Breast epithelium (tissue), 4 donors: ENCODE data around the gene LURAP1L. TPM values are rescaled to one million over a fixed set of nuclear protein-coding genes. Genes with fewer than 3 reads are reported as not detected.

ENCODE experiments used
- DNase-seq, 2 donors: peaks; one replicate each; pipeline ENCODE4 v3.0.0-alpha.2; 2019; ENCODE audit warnings: low spot score in 2 of 2
- H3K27ac ChIP-seq, 2 donors: fragments of 200-600 bp; sonication (generic) in 1 of 2; one replicate each; pipeline ENCODE4 v1.5.1; 2016 to 2019; ENCODE audit warnings: mild to moderate bottlenecking in 1 of 2
- H3K27me3 ChIP-seq, 2 donors: fragments of 200-600 bp; sonication (generic) in 1 of 2; one replicate each; pipeline versions ENCODE4 v1.5.1 to v1.6.0; 2017 to 2019; ENCODE audit warnings: control low read depth in 1 of 2, mild to moderate bottlenecking in 1 of 2
- H3K36me3 ChIP-seq: fragments of 200-600 bp; one replicate; pipeline ENCODE4 v1.5.1; 2019
- H3K4me1 ChIP-seq, 2 donors: fragments of 200-600 bp; sonication (generic); one replicate each; pipeline ENCODE4 v1.5.1; 2016 to 2019; ENCODE audit warnings: control low read depth in 1 of 2
- H3K4me3 ChIP-seq, 3 donors: fragments of 200-600 bp; sonication (generic); 1 replicate in 2 of 3; 2 replicates in 1 of 3; pipeline ENCODE4 v1.5.1; 2016 to 2019; ENCODE audit warnings: mild to moderate bottlenecking in 3 of 3, moderate library complexity in 2 of 3
- H3K9me3 ChIP-seq, 2 donors: fragments of 200-600 bp; sonication (generic) in 1 of 2; one replicate each; pipeline ENCODE4 v1.5.1; 2016 to 2019; ENCODE audit warnings: control low read depth in 1 of 2
- POLR2A ChIP-seq: fragments of 450-650 bp; IDR thresholded peaks from one replicate; pipeline ENCODE4 v1.6.1; 2016; ENCODE audit warnings: antibody characterized with exemption, mild to moderate bottlenecking, moderate library complexity
- POLR2AphosphoS5 ChIP-seq, 3 donors: sonication (generic); formaldehyde crosslinking; IDR thresholded peaks; one replicate each; pipeline ENCODE4 v1.6.1; 2017; ENCODE audit warnings: antibody characterized with exemption in 3 of 3
- intact Hi-C: fragments of 100-400 bp; cut with DNase I; formaldehyde crosslinking; loops from one replicate; pipeline ENCODE4 v1.15.1; 2023; ENCODE audit warnings: low total_unique reads
- total RNA-seq, 3 donors: library from RNA; depleted of rRNA; stranded (reverse); fragments of >200 nt; gene quantifications; one replicate each; pipeline ENCODE4 v1.1.0, GENCODE V29; 2016
- TF ChIP-seq, protein P1 (sequence below), 3 donors: fragments of 450-650 bp; IDR thresholded peaks; one replicate each; pipeline ENCODE4 v1.5.1; 2016 to 2017; ENCODE audit warnings: antibody characterized with exemption in 3 of 3, mild to moderate bottlenecking in 3 of 3, moderate library complexity in 3 of 3

Gene LURAP1L
- total RNA-seq, 3 donors from 2014 or later = 12.3 to 25.2 (median 24.1) TPM

DNA sequence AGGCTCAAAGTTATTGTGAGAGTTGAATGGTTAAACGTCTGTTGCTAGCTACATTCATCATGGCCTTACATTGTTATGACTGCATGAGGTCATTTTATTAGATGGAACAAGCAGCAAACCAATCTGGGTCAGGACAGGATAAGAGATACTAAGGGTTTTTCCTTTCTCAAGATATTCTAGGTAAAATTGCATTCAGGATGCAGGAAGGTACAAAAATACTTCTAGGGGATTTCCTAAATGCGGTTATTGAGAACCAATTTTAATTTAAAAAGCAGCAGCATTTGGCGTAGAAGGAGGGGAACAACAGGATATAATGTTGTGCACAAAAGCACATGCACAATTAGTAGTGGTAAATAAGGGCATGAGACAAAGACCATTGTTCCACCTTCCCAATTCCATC is 39.2 kb upstream of the LURAP1L start:
- no peak overlapping the region for H3K4me3 ChIP-seq
- TF ChIP-seq, protein P1, sequence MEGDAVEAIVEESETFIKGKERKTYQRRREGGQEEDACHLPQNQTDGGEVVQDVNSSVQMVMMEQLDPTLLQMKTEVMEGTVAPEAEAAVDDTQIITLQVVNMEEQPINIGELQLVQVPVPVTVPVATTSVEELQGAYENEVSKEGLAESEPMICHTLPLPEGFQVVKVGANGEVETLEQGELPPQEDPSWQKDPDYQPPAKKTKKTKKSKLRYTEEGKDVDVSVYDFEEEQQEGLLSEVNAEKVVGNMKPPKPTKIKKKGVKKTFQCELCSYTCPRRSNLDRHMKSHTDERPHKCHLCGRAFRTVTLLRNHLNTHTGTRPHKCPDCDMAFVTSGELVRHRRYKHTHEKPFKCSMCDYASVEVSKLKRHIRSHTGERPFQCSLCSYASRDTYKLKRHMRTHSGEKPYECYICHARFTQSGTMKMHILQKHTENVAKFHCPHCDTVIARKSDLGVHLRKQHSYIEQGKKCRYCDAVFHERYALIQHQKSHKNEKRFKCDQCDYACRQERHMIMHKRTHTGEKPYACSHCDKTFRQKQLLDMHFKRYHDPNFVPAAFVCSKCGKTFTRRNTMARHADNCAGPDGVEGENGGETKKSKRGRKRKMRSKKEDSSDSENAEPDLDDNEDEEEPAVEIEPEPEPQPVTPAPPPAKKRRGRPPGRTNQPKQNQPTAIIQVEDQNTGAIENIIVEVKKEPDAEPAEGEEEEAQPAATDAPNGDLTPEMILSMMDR (IDR thresholded peaks at IDR 0.05) = no peak
- TF ChIP-seq POLR2AphosphoS5 (IDR thresholded peaks at IDR 0.05) = no peak
- TF ChIP-seq POLR2A = no peak
- intact Hi-C loops = no loop called here
- no peaks in the 10 kb centered on the region for H3K36me3 ChIP-seq
- H3K9me3 ChIP-seq = peaks cover 3 to 7% of the 10 kb centered on the region in 2 donors
- H3K27ac ChIP-seq = no peak overlapping the region
- no peaks in the 10 kb centered on the region for H3K27me3 ChIP-seq
- H3K4me1 ChIP-seq = no peaks in the 10 kb centered on the region
- no peak for DNase-seq

DNA sequence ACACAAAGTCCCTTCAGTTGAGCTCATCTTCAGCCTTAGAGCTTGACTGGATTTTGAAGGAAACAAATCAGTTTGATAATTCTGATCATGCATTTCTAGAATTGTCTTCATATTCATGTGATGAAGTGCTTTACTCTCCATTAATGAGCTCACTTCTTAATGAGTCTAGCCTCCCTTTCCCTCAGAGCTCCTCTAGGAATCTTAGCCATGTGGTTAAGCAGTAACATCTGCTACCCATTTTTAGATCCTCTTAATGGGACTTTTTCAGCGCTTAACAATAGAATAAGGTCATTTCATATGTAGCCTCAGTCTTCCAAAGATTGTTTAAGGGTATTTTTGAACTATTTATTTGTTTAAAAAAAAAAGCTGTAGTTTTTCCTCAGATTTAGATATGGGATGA is 36.9 kb upstream of the LURAP1L start:
- intact Hi-C loops = no loop called here
- no peaks in the 10 kb centered on the region for H3K27me3 ChIP-seq
- H3K4me3 ChIP-seq = no peak overlapping the region
- no peaks in the 10 kb centered on the region for H3K4me1 ChIP-seq
- H3K36me3 ChIP-seq = no peaks in the 10 kb centered on the region
- no peak overlapping the region for H3K27ac ChIP-seq
- TF ChIP-seq POLR2A = no peak
- no peak for TF ChIP-seq POLR2AphosphoS5 (IDR thresholded peaks at IDR 0.05)
- TF ChIP-seq, protein P1 (IDR thresholded peaks at IDR 0.05) = no peak
- no peak for DNase-seq
- peaks cover 3 to 7% of the 10 kb centered on the region in 2 donors for H3K9me3 ChIP-seq

DNA sequence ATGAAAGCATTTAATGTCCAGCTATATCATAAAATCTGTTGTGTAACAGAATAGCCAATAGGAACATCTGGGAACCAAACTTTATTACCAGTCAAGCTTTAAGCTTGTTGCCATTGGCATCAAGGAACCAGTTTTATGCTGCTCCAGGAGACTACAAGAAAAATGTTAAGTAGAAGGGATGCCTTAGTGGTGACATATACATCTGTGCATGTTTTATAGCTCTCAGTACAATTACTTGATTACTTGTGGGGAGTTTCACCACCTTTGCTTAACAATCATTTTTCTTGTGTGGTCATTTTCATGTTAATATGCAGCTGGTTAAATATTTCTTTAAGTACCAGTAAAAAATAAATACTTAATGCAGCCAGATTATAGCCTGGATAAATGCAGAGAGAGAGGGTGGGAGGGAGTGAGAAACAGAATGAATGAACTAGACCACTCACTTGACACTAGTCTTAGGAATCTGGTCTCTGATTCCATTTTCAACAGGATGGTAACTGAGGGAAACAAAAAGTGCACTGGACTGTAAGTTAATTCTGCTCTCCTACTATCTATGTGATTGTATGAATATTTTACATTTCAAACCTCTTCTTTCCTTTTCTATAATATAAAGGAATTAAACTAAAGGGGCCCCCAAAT is 35.7 kb upstream of the LURAP1L start:
- H3K36me3 ChIP-seq = no peaks in the 10 kb centered on the region
- intact Hi-C loops = no loop called here
- TF ChIP-seq, protein P1 (IDR thresholded peaks at IDR 0.05) = no peak
- H3K27me3 ChIP-seq = no peaks in the 10 kb centered on the region
- H3K9me3 ChIP-seq = peaks cover 3 to 6% of the 10 kb centered on the region in 2 donors
- DNase-seq = no peak
- no peak overlapping the region for H3K27ac ChIP-seq
- H3K4me3 ChIP-seq = no peak overlapping the region
- H3K4me1 ChIP-seq = no peaks in the 10 kb centered on the region

DNA sequence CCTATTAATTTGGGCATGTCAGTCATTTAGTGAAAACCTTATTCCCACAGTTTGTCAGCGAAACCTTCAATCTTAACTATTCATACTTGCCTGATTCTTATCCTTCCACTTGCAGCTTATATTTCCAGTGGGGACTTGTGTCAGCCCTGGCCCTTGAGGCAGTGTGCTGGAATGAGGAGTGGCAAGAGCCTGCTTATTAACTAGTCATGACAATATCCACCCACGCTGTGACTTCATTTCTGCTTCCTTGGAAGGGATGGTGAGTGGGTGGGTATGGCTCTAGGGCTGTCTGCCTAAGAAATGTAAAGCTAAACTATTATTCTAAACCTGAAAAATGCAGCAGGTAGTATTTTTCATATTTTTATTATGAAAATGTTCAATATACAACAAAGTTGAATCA is 34.0 kb upstream of the LURAP1L start:
- no peak for DNase-seq
- Histone ChIP-seq H3K4me3 (no peak overlapping the region), H3K4me1 (no peaks in the 10 kb centered on the region), H3K36me3 (no peaks in the 10 kb centered on the region), H3K27me3 (no peaks in the 10 kb centered on the region), H3K9me3 (no peaks in the 10 kb centered on the region), H3K27ac (no peak overlapping the region)
- intact Hi-C loops = no loop called here
- TF ChIP-seq, protein P1 (IDR thresholded peaks at IDR 0.05) = no peak
- no peak for TF ChIP-seq POLR2AphosphoS5 (IDR thresholded peaks at IDR 0.05)
- no peak for TF ChIP-seq POLR2A

DNA sequence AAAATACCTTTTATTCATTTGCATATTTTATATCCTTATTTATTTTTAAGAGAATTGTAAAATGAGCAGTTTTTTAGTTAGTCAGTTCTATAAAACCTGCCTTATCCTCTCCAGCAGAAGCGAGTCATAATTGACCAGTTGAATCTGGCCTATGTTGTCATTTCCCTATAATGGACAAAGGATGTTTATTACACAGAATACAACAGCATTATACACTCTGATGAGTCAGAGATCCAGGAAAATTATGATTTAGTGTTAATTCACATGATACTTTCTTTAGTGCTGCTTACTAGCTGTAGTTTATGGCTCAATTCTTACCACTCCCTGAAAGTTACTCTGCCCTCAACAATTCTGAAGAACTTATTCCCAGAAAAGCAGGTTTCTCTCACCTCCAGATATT is 26.8 kb upstream of the LURAP1L start:
- no peak for DNase-seq
- no peak overlapping the region for H3K27ac ChIP-seq
- no peaks in the 10 kb centered on the region for H3K36me3 ChIP-seq
- TF ChIP-seq, protein P1 (IDR thresholded peaks at IDR 0.05) = no peak
- TF ChIP-seq POLR2A (no peak), POLR2AphosphoS5 (IDR thresholded peaks at IDR 0.05) (no peak)
- intact Hi-C loops = no loop called here
- no peaks in the 10 kb centered on the region for H3K4me1 ChIP-seq
- no peaks in the 10 kb centered on the region for H3K27me3 ChIP-seq
- no peaks in the 10 kb centered on the region for H3K9me3 ChIP-seq
- H3K4me3 ChIP-seq = no peak overlapping the region
